GM12878 (cell line): ENCODE data around the gene CDCP1. TPM values are rescaled to one million over a fixed set of nuclear protein-coding genes. Genes with fewer than 3 reads are reported as not detected.

Source experiments
- KDM1A ChIP-seq: fragments of 200-600 bp; sonication (generic); IDR thresholded peaks from 2 replicates; pipeline ENCODE4 v1.6.1; 2016; ENCODE audit warnings: borderline replicate concordance
- MYB ChIP-seq: fragments of 150-350 bp; IDR thresholded peaks from 2 replicates; pipeline ENCODE4 v1.6.1; 2014; ENCODE audit warnings: mild to moderate bottlenecking, low read depth, low read length, borderline replicate concordance
- NFYA ChIP-seq: IDR thresholded peaks from 2 replicates; pipeline ENCODE4 v1.6.1; 2011; ENCODE audit warnings: low read depth, mild to moderate bottlenecking, low read length, improper control_type of control experiment, borderline replicate concordance
- PBX3 ChIP-seq: IDR thresholded peaks from 2 replicates; pipeline ENCODE4 v1.6.1; 2011; ENCODE audit warnings: mild to moderate bottlenecking, low read depth, low read length, moderate library complexity; ENCODE audit not compliant: insufficient replicate concordance
- ZBTB4 ChIP-seq: fragments of 450-650 bp; formaldehyde crosslinking; IDR thresholded peaks from 2 replicates; pipeline ENCODE4 v1.4.0; 2022; ENCODE audit warnings: mild to moderate bottlenecking, moderate library complexity
- ZNF592 ChIP-seq: fragments of 450-650 bp; IDR thresholded peaks from 2 replicates; pipeline ENCODE4 v1.6.1; 2017; ENCODE audit warnings: mild to moderate bottlenecking, moderate library complexity
- polyA plus RNA-seq, 11 experiments: library from polyadenylated mRNA; depleted of rRNA in 4 of 11; unstranded in 6 of 11; stranded (reverse) in 5 of 11; fragments of >200 nt; fragmentation: Nextera tagmentation in 4 of 11; fragmentation: Illumina TruSeq in 1 of 11; extraction: Ambion mirVana in 4 of 11; extraction: Trizol in 1 of 11; gene quantifications; 1 replicate in 1 of 11; 2 replicates in 10 of 11; pipeline versions ENCODE4 v1.2.1 to v1.2.3, GENCODE V29; 2011 to 2016; ENCODE audit warnings: inconsistent platforms in 2 of 11, missing spikeins in 2 of 11, low read depth in 1 of 11
- total RNA-seq, 4 experiments: library from RNA; depleted of rRNA in 3 of 4; stranded (reverse); fragments of >200 nt in 3 of 4; fragmentation: Illumina TruSeq in 1 of 4; extraction: Trizol in 1 of 4; gene quantifications; 2 replicates each; pipeline versions ENCODE4 v1.2.1 to v1.2.3, GENCODE V29; 2013 to 2021

The CDCP1 gene
- total and polyA plus RNA-seq, 10 of the 15 experiments (the other 5 are each of a cell fraction or from before 2014, with no cell fraction given), result 0.35 to 2.2 (median 0.86) TPM

- TF ChIP-seq ZBTB4 (CRISPR knock-in tag), result no peak
- TF ChIP-seq PBX3, result no peak
- no peak for TF ChIP-seq ZNF592
- no peak for TF ChIP-seq KDM1A
- no peak for TF ChIP-seq MYB
- TF ChIP-seq NFYA, result no peak
Observed at GRCh38 chr3:45171283-45171682, 25.1 kb upstream of the CDCP1 start (continued).
